Measurements from ENCODE around the gene LCA5L.
"Not testable (repeated sequence)": the region's sequence is repeated elsewhere in the genome, so short reads cannot be mapped to it uniquely, and the experiment has no call there.

DNA sequence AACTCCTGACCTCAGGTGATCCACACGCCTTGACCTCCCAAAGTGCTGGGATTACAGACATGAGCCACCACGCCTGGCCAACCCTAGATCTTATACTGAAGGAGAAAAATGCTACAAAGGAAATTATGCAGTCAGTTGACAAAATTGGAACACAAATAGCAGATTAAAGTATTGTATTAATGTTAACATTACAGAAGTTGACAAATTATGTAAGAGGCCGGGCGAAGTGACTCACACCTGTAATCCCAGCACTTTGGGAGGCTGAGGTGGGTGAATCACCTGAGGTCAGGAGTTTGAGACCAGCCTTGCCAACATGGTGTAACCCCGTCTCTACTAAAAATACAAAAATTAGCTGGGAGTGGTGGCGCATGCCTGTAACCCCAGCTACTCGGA, 75.7 kb downstream of the LCA5L start:
- TF ChIP-seq CTCF (optimal IDR thresholded peaks at IDR 0.05 in 1 of 3, IDR thresholded peaks at IDR 0.05 in 1 of 3, conservative IDR thresholded peaks at IDR 0.05 in 1 of 3; ENCODE audit: extremely low read depth in 1 of 3, insufficient read depth in 2 of 3, low read length in 3 of 3); EZH2 (IDR thresholded peaks at IDR 0.05; ENCODE audit: low read length): not testable (repeated sequence)

Data from keratinocyte (primary cell).